HG03045 (cell line): ENCODE measurements around the gene RSPH10B.
A peak's percentile ranks its signal among the peaks of the same experiment; 100 is the strongest.
"Not testable (repeated sequence)": the region's sequence is repeated elsewhere in the genome, so short reads cannot be mapped to it uniquely, and the experiment has no call there.

ENCODE experiments used
- ATAC-seq: cut with Tn5 transposase; IDR thresholded peaks from one replicate; pipeline ENCODE4 v1.9.1; 2021; ENCODE audit warnings: mild to moderate bottlenecking, moderate library complexity; ENCODE audit not compliant: unreplicated experiment

The RSPH10B gene

GRCh38 chr7:5970347-5970911 lies at the start of gene RSPH10B:
RSPH10B (minus strand) TSS chr7:5970689; CDS start chr7:5967116, 3,573 bp downstream.
- ATAC-seq = not testable (repeated sequence)

GRCh38 chr7:6016653-6016966 lies 46.1 kb upstream of the RSPH10B start:
- no peak for ATAC-seq

GRCh38 chr7:6015917-6016652 lies 45.6 kb upstream of the RSPH10B start:
- ATAC-seq = no peak

- ATAC-seq = no peak
Observed at GRCh38 chr7:6012355-6013104, 42.0 kb upstream of the RSPH10B start.

GRCh38 chr7:6011541-6011940 lies 41.1 kb upstream of the RSPH10B start:
- no peak for ATAC-seq

- ATAC-seq = not testable (repeated sequence)
Observed at GRCh38 chr7:6010370-6010769, 39.9 kb upstream of the RSPH10B start.

- ATAC-seq = peak; percentile 97
Observed at GRCh38 chr7:6008668-6009611, 38.5 kb upstream of the RSPH10B start, which contains the start of the genes AIMP2 and PMS2. AIMP2 (plus strand) TSS chr7:6009272; CDS start chr7:6009364, 92 bp downstream. PMS2 (minus strand) TSS chr7:6009049; CDS start chr7:6009019, 30 bp downstream.

- ATAC-seq = not testable (repeated sequence)
Observed at GRCh38 chr7:6007835-6008590, 37.5 kb upstream of the RSPH10B start.

GRCh38 chr7:6007386-6007785 lies 36.9 kb upstream of the RSPH10B start:
- ATAC-seq = no peak

GRCh38 chr7:5997210-5997808 lies 26.8 kb upstream of the RSPH10B start:
- ATAC-seq = no peak

- not testable (repeated sequence) for ATAC-seq
Observed at GRCh38 chr7:5987061-5987460, 16.6 kb upstream of the RSPH10B start.

- not testable (repeated sequence) for ATAC-seq
Observed at GRCh38 chr7:5979680-5980314, 9.3 kb upstream of the RSPH10B start.

- ATAC-seq = not testable (repeated sequence)
Observed at GRCh38 chr7:5973580-5973979, 3.1 kb upstream of the RSPH10B start.

GRCh38 chr7:5963810-5964209 lies 6.7 kb downstream of the RSPH10B start:
- not testable (repeated sequence) for ATAC-seq

- ATAC-seq = not testable (repeated sequence)
Observed at GRCh38 chr7:5963205-5963604, 7.3 kb downstream of the RSPH10B start.

GRCh38 chr7:5934945-5935450 lies 35.5 kb downstream of the RSPH10B start:
- not testable (repeated sequence) for ATAC-seq

- ATAC-seq = not testable (repeated sequence)
Observed at GRCh38 chr7:5931905-5932644, 38.4 kb downstream of the RSPH10B start.

GRCh38 chr7:5931250-5931649 lies 39.2 kb downstream of the RSPH10B start:
- not testable (repeated sequence) for ATAC-seq
